Astrocyte of the hippocampus (primary cell): Measurements from ENCODE around the gene BYSL.
A peak's percentile ranks its signal among the peaks of the same experiment; 100 is the strongest.

Source experiments
- DNase-seq: peaks from one replicate; pipeline ENCODE4 v3.0.0; 2011; ENCODE audit warnings: low read depth, low spot score

BYSL gene

GRCh38 chr6:41920921-41921711 is at the start of gene BYSL, which contains the start of gene MED20:
TSS of gene BYSL (plus strand) at chr6:41921499. CDS start at chr6:41921563, 64 bp downstream.
TSS of gene MED20 (minus strand) at chr6:41921139. CDS start at chr6:41921018, 121 bp downstream.
- DNase-seq = peak; percentile 97

- no peak for DNase-seq
Observed at GRCh38 chr6:41871691-41872090, 49.6 kb upstream of the BYSL start.

- DNase-seq = no peak
Observed at GRCh38 chr6:41872147-41872546, 49.2 kb upstream of the BYSL start.

GRCh38 chr6:41874741-41875140 is 46.6 kb upstream of the BYSL start:
- DNase-seq = no peak

- DNase-seq = no peak
Observed at GRCh38 chr6:41877051-41877680, 44.1 kb upstream of the BYSL start.

- DNase-seq = peak; percentile 83
Observed at GRCh38 chr6:41878246-41878645, 43.1 kb upstream of the BYSL start.

- DNase-seq = peak; percentile 46
Observed at GRCh38 chr6:41878961-41879405, 42.3 kb upstream of the BYSL start.

- DNase-seq = no peak
Observed at GRCh38 chr6:41881506-41881905, 39.8 kb upstream of the BYSL start.

GRCh38 chr6:41884957-41885356 is 36.3 kb upstream of the BYSL start:
- no peak for DNase-seq

- no peak for DNase-seq
Observed at GRCh38 chr6:41885930-41886329, 35.4 kb upstream of the BYSL start.

- peak; percentile 17 for DNase-seq
Observed at GRCh38 chr6:41887331-41887751, 34.0 kb upstream of the BYSL start.

- no peak for DNase-seq
Observed at GRCh38 chr6:41892921-41893564, 28.3 kb upstream of the BYSL start.

GRCh38 chr6:41894366-41895299 is 26.7 kb upstream of the BYSL start:
- DNase-seq = peak; percentile 45

- peak; percentile 95 for DNase-seq
Observed at GRCh38 chr6:41895300-41896233, 25.7 kb upstream of the BYSL start, which contains the start of gene USP49. TSS of gene USP49 (minus strand) at chr6:41895375. CDS start at chr6:41806983, 88,392 bp downstream.

GRCh38 chr6:41896281-41896680 is 25.0 kb upstream of the BYSL start:
- no peak for DNase-seq

- DNase-seq = no peak
Observed at GRCh38 chr6:41900861-41901260, 20.4 kb upstream of the BYSL start.

- DNase-seq = no peak
Observed at GRCh38 chr6:41901882-41902519, 19.3 kb upstream of the BYSL start.

GRCh38 chr6:41909727-41910126 is 11.6 kb upstream of the BYSL start:
- DNase-seq = no peak

- DNase-seq = no peak
Observed at GRCh38 chr6:41914343-41914742, 7.0 kb upstream of the BYSL start.
